Fibroblast of peridontal ligament (primary cell): Measurements from ENCODE around the gene PHF2.

Experiments
- DNase-seq: peaks from one replicate; pipeline ENCODE4 v3.0.0-alpha.2; 2010; ENCODE audit errors: extremely low read depth

PHF2 gene

DNA sequence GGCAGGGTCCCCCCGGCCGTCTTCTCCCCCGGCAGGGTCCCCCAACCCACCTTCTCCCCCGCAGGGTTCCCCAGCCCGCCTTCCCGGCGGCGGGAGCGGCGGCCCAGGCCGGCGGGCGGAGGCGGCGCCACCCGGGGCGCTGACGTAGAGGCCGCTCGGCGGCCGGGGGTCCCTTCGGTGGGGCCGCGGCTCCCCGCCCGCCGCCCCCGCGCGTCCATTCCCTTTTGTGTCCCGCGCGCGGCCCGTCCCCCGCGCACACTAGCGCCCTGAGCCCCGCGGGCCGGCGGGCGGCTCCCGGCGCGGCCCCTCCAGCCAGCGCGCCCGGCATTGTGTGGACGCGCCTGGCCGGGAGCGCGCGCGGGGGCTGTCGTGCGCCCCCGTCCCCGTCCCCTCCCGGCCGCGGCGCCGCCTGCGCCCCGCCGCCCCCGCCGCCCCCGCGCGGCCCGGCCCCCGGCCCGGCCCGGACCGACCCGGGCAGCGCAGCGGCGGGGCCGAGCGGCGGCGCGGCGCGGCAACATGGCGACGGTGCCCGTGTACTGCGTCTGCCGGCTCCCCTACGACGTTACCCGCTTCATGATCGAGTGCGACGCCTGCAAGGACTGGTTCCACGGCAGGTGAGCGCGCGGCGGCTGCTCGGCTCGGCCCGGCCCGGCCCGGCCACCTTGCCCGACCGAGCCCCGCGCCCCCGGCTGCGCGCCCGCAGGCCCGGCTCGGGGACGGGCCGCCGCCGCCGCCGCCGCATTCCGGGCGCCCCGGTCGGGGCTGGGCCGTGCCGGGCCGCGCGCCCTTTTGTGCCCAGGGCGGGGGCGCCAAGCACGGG is at the start of gene PHF2:
Gene PHF2, plus strand, starts transcription at position 327 of the 820 bp plus-strand sequence. Its CDS starts 190 bp downstream, at position 517.
- DNase-seq = no peak

DNA sequence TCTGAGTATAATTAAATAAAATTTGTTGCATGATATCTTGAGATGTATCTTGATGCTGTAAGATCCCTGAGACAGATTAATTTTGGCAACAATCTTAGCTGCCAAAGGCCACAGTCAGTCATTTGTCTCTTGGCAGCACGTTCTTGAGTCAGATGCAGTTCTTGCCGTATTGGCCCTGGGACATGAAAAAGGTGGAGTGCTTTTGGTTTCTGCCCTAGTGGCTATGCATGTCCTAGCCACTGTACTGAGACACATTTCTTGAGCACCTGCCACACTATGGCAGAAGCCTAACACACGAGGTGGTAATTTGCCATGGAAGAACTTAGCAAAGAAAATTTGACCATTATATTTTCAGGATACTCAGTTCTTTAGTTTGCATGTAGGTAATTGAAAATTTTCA is 45.0 kb upstream of the PHF2 start:
- no peak for DNase-seq

DNA sequence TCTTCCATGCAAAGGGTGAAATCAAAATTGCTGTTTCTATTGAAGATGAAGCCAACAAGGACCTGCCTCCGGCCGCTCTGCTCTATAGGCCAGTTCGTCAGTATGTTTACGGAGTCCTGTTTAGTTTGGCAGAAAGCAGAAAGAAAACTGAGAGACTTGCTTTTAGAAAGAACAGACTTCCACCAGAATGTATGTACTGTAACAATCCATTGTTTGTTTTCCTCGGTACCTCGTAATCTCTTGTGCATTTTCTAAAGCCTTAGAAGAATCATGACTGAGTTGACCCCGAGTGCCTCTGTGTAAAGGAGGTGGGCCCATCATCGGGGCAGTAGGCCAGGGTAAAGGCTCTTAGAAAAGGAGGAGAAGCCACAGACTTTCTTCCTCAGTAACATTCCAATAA is 44.2 kb upstream of the PHF2 start:
- DNase-seq = peak; percentile 33

DNA sequence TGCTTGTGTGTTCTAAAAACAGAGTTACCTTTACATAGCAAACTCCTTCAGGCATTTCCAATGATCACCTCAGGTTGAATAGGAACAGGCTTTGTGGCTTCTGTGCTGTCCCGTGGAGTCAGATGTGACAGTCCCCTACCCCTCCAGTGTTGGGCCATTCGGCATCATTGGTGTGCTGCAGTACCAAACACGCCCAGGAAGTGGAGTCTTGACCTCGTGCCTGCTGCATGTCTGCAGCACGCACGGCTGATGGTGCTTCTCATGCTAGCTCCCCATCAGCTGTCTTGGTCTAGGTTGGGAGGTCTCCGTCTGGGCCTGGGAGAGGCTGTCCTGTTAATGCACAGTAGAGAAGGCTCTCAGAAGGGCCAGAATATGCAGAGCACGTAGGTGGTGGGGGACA is 42.5 kb upstream of the PHF2 start:
- no peak for DNase-seq

DNA sequence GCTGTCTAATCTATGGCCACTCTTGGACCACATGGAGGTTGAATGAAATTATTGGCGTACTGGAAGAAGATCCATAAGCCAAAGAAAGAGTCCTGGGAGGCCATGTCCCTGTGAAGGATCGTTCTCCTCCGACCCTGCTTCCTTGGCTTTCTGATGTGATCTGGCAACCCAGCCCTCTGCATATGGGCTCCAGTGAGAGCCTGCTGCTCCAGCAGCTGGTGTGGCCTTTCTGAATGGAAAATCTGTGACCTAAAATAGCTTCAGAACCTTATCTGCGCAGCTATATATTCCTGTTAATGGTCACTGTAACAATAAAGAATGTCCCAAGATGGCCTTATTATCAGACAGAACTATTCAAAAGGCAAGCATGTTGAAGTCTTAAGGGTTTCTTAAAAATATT is 40.2 kb upstream of the PHF2 start:
- no peak for DNase-seq

DNA sequence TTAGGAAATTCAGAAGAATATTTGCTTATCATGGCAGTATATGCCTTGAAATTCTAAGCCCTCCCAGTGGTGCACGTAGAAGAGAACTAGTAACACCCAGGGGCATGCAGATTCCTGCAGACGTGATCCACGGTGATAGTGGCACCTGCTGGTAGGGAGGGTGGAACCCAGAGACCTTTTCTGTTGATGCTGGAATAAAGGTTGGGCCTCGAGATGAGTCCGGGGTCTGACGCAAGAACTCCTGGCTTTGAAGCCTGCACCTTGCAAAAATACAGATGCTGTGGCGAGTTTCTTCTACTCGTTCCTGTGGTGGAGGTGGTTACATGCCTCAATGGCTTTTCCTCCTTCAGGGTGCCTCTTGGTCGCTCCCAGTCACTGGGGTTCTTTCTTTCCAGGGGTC is 39.5 kb upstream of the PHF2 start:
- DNase-seq = no peak

DNA sequence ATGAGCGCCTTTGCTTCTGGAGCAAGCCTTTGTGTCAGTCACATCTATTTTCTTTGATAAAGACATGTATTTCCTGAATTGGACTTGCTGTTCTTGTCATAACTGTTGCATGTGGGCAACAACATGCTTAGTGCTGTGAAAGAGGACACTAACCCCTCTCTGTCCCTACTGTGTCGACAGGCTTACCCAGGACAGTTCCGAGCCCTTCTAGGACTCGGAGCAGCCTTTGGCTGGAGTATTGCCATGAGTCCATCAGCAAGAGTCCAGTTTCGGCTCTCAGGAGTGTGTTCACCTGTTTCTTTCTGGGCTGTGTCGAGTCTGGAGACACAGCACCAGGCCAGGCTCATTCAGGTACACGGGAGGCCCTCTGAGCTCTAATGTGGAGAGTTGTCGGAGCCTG is 36.1 kb upstream of the PHF2 start:
- no peak for DNase-seq

DNA sequence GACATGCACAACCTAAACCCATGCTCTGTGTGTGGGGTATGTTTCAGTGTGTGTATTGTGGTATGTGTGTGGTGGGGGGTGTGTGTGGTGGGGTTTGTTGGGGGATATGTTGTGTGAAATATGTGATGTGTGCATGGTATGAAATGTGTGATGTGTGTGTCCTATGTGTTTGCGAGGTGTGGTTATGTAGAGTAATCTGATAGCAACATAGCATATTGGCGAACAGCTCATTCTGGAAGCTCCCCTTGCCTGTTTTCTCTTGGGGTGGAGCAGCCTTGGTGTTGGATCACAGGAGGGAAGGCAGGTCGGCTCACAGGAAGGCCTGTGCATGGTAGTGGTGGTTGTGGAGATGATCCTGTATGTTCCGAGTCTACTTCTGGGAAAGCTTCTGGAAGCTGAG is 35.4 kb upstream of the PHF2 start:
- no peak for DNase-seq

DNA sequence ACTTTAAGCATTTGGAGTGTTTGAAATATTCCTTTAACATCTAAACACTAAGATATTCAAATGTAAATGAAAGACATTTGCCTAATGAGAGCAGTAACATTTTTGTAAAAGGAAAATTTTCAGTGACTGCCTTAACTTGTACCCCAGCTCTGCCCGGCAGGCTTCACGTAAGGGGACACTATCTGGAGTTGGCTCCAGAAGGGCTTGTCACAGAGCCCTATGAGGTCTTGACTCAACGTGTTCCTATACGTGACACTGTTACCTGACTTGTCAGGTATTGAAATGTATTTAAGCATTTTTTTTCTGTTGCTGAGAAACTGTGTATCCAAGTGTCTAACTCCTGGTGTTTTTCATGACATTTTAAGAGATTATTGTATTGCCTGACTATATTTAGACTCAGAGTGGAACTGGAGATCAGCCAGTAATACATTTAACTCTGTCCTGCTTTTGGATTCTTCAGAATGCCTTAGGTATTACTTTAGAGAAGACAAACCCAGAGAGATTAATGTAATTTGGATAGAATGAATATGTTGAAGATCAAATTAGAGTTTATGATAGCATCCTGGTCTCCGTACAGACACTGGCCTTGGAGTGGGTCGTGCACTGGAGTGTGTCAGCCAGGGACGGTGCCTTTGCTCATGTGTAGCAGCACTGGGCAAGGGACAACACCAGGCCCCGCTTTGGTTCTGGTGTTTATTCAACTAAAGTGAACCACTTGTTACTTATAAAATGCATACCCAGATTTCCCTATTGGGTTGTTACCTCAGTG is 34.6 kb upstream of the PHF2 start:
- no peak for DNase-seq

DNA sequence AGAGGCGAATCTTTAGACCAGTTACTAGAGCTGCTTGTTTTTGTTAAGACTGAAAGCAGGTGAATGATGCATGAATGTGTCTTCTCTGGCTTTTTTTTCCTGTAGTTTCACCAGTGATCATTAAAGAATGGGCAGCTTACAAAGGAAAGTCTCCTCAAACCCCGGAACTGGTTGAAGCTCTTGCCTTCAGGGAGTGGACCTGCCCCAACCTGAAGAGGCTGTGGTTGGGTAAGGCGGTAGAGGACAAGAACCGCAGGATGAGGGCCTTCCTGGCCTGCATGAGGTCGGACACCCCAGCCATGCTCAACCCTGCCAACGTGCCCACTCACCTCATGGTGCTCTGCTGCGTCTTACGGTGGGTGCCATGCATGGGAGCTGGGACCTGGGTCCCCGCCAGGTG is 33.3 kb upstream of the PHF2 start:
- no peak for DNase-seq

DNA sequence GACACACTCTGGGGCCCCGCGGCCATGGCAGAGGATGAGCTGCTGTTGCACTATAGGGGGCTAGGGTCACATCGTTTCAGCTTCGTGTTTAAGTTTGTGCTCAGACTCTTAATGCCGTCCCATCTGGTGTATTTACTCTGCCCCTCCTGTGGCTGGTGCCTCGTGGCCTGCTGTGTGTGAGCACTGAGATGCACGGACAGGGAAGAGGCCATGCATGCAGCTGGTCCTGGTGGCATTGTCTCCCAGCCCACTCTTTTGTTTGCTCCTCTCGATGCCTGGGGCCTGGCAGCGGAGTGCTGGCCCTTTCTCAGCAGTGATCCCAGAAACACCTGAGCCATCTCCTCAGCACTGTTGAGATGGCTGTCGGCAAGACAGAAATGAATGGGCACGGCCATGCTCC is 30.0 kb upstream of the PHF2 start:
- no peak for DNase-seq

DNA sequence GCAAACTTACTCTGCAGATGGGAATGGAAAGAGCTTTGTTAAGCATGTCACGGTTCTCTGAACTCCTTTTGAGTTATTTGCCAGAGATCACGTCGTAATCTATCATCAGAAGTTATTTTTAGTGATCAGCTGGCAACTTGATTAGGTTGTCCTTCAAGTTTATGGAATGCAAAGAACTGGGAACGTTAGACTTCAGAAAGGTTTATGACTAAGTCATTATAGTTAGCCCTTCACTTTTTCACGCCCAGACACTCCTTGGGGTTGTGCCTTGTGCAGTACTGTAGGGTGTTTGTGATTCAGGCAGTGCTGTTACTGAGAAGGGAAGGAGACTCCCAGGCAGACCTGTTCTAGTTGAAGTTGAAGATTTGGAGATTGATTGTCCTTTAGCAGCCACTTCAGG is 26.8 kb upstream of the PHF2 start:
- no peak for DNase-seq

DNA sequence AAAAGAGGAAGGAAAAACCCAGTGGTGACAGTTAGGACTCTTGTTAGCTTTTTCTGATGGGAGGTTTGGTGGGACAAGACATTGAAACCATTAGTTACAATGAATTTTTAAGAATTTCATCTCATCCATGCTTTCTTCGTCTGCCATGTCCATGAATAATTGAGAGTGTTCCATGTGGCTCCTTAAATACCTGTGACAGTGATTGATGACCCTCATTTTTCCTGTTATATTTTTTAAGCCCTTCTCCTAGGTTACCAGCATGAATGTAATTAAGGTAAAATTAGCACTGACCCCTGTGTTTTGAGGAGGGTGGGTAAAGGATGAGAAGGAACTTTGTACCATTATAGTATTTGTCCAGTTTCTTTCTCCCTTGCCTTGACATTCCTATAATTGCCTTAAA is 23.5 kb upstream of the PHF2 start:
- no peak for DNase-seq

DNA sequence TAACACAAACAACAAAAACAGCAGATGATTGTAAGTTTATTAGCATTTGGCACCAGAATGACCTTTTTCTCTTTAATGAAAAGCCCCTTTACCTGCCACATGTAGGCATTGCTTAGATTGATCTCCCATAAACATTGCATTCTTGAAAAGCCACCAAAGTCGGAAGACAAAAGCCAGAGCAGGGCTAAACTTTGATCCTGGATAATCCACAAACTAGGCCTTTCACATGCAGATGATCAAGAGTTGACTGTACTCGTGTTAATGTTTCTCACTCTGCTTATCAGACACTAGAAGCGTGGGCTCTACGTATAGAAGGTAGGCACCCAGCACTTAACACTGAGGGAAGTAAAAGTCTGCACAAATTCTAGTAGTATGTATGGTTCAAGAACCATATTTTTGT is 21.0 kb upstream of the PHF2 start:
- no peak for DNase-seq

DNA sequence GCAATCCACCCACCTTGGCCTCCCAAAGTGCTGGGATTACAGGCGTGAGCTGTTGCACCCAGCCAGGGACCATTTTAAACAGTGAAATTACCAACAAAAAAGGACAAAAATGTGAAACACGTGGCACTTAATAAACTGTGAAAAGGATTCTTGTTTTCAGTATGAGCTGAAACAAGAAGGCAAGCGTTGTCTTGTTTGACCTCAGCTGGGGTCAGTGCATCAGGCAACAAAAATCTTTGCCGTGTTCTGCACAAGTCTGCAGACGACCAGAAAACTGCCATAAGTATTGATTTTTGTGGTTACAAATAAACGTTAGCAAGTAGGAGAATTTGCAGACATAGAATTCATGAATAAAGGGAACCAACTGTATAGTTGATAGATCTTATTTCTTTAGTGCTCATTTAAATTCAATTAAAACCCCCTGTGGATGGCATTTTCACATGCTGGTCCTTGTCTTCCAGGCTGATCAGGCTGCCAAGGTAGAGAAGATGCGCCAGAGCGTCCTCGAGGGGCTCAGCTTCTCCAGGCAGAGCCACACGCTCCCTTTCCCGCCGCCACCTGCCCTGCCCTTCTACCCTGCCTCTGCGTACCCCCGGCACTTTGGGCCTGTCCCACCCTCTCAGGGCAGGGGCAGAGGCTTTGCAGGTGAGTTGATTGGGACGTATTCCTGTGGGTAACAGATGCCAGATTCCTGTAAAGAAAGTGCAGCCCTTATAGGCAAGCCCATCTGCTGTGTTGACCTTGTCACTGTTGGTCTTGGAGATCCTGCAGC is 18.8 kb upstream of the PHF2 start:
- no peak for DNase-seq

DNA sequence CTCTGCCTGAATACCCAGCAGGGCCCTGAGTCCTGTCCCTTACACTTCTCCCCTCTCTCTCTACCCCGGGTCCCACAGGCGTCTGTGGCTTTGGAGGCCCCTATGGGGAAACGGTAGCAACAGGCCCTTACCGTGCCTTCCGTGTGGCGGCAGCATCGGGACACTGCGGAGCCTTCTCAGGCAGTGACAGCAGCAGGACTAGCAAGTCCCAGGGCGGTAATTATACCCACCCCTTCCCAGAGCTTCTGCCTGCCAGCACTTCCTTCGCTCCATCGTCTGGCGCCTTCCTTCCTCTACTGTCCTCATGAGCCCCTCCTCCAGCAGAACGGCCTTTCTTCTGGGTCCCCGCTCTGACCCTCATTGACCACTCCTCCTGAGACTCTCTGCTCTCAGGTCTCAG is 17.9 kb upstream of the PHF2 start:
- no peak for DNase-seq

DNA sequence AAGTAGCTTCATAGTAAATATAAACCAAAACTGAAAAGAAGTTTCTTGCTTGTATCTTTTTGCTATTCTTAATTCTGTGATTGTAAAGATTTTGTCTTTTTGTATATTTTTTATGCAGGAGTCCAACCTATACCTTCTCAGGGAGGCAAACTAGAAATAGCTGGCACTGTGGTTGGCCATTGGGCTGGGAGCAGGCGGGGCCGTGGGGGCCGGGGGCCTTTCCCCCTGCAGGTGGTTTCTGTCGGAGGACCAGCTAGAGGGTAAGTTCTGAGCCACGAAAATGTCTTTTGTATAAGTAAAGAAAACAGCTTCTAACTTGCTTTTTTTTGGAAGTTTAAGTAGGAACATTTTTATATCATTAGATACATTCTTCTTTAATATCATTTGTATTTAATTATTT is 15.4 kb upstream of the PHF2 start:
- no peak for DNase-seq

DNA sequence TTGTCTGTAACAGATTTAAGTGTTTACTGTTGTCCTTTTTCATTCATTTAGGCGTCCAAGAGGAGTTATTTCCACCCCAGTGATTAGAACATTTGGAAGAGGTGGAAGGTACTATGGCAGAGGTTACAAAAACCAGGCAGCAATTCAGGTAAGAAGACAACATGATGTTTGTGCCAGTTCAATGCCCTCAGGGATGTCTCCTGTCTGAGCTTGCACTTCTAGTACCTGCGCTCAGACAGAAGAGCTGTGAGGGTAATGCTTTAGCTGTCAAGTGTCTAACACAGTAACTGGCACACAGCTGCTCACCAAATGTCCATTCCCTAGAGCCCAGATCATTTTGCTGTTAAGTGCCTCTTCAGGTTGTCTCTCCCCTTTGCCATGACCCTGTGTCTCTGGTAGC is 14.2 kb upstream of the PHF2 start:
- no peak for DNase-seq

DNA sequence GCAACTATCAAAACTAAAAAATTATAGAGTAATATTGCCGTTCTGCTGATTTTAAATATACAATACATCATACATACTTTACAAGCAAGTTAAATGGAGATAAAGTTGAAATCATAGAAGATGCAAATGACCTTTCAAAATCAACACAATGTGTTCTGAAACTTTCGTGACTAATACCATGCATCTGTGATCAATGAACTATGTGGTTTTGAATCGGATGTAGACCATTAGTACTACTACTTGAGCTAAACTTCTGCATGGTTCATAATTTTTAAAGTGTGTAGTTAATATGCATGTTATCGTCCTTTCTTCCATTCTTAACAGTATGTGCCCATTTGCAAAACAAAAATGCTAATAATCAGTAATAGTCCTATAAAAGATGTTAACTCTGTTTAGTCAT is 11.3 kb upstream of the PHF2 start:
- no peak for DNase-seq

DNA sequence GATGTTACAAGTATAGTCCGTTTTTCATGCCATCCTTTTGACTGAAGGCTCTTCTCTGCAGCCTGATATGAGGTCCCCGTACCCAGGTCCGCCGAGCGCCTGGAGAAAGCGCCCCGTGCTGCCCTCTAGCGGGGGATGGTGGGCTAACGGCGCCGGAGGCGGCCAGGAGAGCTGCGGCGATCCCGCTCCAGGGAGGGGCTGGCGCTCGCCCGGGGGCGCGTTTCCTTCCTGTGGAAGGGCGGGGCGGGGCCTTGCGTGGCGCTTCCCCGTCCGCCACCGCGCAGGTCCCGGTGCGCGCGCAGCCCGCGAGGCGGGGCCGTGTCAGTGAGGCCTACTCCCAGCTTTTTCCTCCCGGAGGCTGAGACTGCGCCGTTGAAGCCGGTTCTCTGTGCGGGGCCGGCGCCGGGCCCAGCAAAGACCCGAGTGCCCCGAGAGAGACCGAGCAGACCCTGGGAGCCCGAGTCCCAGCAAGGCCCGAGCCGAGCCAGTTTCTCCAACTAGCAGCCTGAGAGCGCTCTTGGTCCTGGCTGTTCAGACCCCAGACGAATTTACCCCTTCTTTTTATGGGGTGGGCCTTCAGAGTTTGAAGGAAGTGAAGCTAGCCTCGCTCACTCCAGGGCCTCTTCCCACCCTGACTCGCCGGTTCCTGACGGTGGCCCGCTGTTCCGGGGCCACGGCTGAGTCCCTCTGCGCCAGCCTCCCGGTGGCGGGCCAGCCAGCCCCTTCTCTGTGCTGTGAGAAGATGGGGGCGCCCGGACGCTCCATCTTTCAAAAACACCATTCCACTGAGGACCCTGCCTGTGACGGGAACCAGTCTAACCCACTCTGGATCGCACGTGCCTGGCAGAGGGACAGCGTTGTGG is 9.7 kb upstream of the PHF2 start:
- DNase-seq = peak; percentile 94

DNA sequence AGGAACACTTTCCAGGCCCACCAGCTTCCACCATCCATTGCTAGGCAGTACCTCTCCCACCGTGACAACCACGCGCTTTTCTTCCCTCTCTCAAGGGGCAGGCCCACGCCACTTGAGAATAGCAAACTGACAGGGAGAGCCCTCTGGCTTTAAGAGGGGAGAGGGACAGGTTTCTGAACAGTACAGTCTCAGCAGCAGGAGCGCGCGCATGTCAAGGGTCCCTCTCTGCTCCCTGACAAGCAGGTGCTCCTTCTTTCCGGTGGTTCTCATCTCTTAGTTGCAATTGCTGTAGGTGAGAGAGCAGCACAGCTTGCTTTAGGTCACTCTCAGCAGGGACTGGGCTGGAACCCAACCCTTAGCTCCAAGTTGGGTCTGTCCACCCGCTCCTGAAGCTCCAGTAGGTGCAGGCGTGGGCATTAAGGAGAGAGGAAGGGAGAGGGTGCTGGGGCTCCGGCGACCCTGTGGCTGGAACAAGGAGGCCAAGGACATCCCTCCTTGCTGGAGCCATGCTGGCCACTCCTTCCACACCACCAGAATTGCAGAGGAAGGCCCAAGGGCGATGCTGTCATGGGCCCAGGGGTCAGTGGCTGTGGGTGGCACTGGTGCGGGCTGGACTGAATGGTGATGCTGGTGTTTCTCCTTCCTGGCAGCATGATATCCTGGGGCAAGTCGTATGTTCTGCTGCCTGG is 9.0 kb upstream of the PHF2 start:
- DNase-seq = peak; percentile 13
